Stimulated activated CD8-positive, alpha-beta memory T cell treated with anti-CD3 and anti-CD28 coated beads, Interleukin-15, amount 100 ng/mL, for 24 hours (primary cell): ENCODE data around the gene FOXO4.

Experiments used
- DNase-seq: peaks from one replicate; pipeline ENCODE4 v3.0.0-alpha.2; 2020; ENCODE audit warnings: low read depth

The FOXO4 gene

DNA sequence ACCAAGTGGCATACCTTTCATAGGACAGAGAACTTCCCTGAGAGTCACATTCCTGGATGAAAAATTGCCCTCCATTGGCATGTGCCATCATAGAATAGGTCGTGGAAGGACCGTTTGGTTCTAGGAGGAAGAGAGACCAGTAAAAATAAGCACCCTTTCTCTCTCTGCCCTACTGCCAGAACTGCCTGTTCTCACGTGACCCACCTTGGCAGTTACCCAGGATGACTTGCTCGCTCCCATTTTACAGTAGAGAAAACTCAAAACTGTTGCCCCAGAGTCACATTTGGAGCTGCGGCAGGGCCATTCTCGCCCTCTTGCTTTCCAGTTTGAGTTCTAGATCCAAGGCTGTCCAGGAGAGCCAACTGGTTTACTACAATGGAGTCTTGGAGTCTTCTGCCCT, 47.9 kb downstream of the FOXO4 start:
- no peak for DNase-seq

- DNase-seq: no peak
These were observed 49.0 kb downstream of the FOXO4 start, which contains the start of gene NLGN3 for GRCh38 chrX:71144651-71145050. Gene NLGN3 (plus strand): TSS chrX:71144841. CDS start chrX:71147750, 2,909 bp downstream.

GRCh38 chrX:71147496-71148277, 52.0 kb downstream of the FOXO4 start:
- DNase-seq: no peak

- no peak for DNase-seq
These were observed 52.6 kb downstream of the FOXO4 start for GRCh38 chrX:71148278-71148663.

DNA sequence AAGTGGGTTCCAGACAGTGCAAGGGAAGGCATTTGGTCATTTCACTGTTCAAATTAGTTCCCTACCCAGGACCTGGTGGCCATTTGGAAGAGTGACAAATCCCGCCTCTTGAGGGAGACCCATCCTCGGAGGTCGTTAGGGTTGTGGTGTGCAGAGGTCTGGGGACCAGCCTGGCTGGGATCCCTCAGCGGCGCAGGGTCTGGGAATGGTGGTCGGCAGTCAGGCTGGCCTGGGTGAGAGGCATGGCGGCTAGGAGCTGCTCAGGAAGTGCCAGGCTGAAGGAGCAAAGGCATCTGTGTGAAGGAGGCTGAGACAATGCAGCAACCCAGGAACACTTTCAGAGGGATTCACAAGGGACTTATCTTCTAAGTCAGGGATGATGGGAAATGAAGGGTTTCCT, 55.7 kb downstream of the FOXO4 start:
- DNase-seq: no peak
